Ascending aorta (tissue), 2 donors: Measurements from ENCODE around the gene PCSK6. TPM values are rescaled to one million over a fixed set of nuclear protein-coding genes. Genes with fewer than 3 reads are reported as not detected.

Experiments
- DNase-seq, 2 donors: peaks; one replicate each; pipeline ENCODE4 v3.0.0-alpha.2; 2019; ENCODE audit warnings: low spot score in 2 of 2
- H3K27ac ChIP-seq, 2 donors: fragments of 200-600 bp; sonication (generic); one replicate each; pipeline ENCODE4 v1.5.1; 2016 to 2017; ENCODE audit warnings: mild to moderate bottlenecking in 1 of 2
- H3K27me3 ChIP-seq: fragments of 200-600 bp; sonication (generic); one replicate; pipeline ENCODE4 v1.5.1; 2017
- H3K36me3 ChIP-seq, 2 donors: fragments of 200-600 bp; sonication (generic); one replicate each; pipeline ENCODE4 v1.5.1; 2016
- H3K4me1 ChIP-seq, 2 donors: fragments of 200-600 bp; sonication (generic); one replicate each; pipeline ENCODE4 v1.5.1; 2016 to 2017; ENCODE audit warnings: mild to moderate bottlenecking in 1 of 2
- H3K4me3 ChIP-seq, 2 donors: fragments of 200-600 bp; sonication (generic); one replicate each; pipeline ENCODE4 v1.5.1; 2016 to 2017; ENCODE audit warnings: mild to moderate bottlenecking in 1 of 2
- H3K9me3 ChIP-seq, 2 donors: fragments of 200-600 bp; sonication (generic); one replicate each; pipeline ENCODE4 v1.5.1; 2016
- intact Hi-C: fragments of 100-400 bp; cut with DNase I; formaldehyde crosslinking; loops from one replicate; pipeline ENCODE4 v1.15.1; 2023
- total RNA-seq: library from RNA; depleted of rRNA; stranded (reverse); fragments of >200 nt; gene quantifications from one replicate; pipeline ENCODE4 v1.1.0, GENCODE V29; 2016
- TF ChIP-seq, protein P1 (sequence below), 3 experiments: fragments of 200-600 bp in 2 of 3; fragments of 450-650 bp in 1 of 3; sonication (generic) in 2 of 3; IDR thresholded peaks; one replicate each; pipeline ENCODE4 v1.5.1; 2016 to 2019; ENCODE audit warnings: antibody characterized with exemption in 3 of 3, mild to moderate bottlenecking in 1 of 3, moderate library complexity in 1 of 3

The PCSK6 gene
- total RNA-seq, 1 donor from 2014 or later, result 3.9 TPM

DNA sequence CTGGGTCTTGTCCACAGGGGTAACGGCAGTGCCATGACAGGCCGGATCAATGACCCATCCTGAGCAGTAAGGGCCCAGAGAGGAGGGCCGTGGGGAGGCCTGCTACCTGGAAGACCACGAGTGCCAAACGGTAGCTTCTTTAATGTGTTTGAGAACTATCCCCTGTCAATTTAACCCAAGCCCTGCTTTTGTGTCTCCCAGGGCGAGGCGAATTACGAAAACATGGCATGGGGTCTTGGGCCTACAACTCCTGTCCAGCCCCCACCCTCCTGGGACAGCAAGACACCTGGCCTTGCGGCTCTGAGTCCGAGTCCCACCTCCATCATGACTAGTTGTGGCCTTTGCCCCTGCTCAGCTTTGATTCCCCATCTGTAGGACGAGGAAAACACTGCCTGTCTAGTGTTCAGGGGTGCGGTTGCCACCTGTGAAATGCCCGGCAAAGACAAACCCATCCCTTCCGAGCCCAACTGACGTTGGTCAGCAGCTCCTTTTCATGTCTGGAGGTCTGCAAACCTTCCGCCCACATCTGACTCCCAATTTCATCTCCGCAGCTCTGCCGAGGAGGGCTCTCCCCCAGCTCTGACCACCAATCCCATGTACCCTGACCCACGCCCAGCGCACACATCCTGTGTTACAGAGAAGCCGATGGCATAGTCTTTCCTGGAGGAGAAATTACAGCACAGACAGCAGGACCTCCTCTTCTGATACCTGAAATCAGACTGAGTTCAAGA lies 165.5 kb downstream of the PCSK6 start:
- intact Hi-C loops, result no loop called here
- H3K27ac ChIP-seq, result no peak overlapping the region

DNA sequence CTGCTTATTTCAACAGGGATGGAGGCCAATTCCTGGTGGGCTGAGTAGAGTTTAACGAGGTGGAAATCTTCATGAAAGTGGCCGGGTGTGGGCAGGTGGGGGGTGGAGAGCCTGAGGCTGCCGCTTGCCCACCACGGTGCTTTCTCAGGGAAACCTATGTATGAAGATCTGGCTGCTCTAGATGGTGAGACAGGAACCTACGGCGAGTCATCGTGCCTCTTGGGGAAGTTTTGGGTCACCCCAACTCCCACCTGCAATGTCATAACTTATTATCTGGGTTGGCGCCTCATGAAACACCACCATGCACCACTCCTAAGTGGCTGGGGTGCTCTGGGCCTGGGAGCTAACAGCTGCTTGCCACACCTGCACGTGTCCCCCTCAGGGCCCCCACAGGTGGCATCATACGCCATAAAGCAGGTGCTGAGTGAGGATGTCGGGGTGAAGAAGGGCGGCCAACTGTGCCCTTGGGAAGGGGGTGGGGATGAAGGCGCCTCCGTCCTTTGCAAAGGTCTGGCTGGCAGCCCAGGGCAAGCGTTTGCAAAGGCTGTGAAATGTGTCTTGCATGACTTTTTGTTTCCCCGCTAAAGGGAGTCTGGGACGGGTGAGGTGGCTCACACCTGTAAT lies 166.5 kb downstream of the PCSK6 start:
- no peak overlapping the region for H3K27ac ChIP-seq
- H3K4me1 ChIP-seq, result no peaks in the 10 kb centered on the region
- peak in 1 of 2 donors; percentile 39 for DNase-seq
- no peaks in the 10 kb centered on the region for H3K36me3 ChIP-seq
- no peaks in the 10 kb centered on the region for H3K9me3 ChIP-seq
- no peak overlapping the region for H3K4me3 ChIP-seq
- H3K27me3 ChIP-seq, result no peaks in the 10 kb centered on the region
- TF ChIP-seq, protein P1, sequence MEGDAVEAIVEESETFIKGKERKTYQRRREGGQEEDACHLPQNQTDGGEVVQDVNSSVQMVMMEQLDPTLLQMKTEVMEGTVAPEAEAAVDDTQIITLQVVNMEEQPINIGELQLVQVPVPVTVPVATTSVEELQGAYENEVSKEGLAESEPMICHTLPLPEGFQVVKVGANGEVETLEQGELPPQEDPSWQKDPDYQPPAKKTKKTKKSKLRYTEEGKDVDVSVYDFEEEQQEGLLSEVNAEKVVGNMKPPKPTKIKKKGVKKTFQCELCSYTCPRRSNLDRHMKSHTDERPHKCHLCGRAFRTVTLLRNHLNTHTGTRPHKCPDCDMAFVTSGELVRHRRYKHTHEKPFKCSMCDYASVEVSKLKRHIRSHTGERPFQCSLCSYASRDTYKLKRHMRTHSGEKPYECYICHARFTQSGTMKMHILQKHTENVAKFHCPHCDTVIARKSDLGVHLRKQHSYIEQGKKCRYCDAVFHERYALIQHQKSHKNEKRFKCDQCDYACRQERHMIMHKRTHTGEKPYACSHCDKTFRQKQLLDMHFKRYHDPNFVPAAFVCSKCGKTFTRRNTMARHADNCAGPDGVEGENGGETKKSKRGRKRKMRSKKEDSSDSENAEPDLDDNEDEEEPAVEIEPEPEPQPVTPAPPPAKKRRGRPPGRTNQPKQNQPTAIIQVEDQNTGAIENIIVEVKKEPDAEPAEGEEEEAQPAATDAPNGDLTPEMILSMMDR (IDR thresholded peaks at IDR 0.05), result no peak
- intact Hi-C loops, result no loop called here

More for the DNA sequence above, 165.5 kb downstream of the PCSK6 start:
- no peak for DNase-seq
- TF ChIP-seq, protein P1 (IDR thresholded peaks at IDR 0.05), result no peak
- H3K4me3 ChIP-seq, result no peak overlapping the region
- no peaks in the 10 kb centered on the region for H3K9me3 ChIP-seq
- H3K36me3 ChIP-seq, result no peaks in the 10 kb centered on the region
- H3K27me3 ChIP-seq, result no peaks in the 10 kb centered on the region
- H3K4me1 ChIP-seq, result no peaks in the 10 kb centered on the region

DNA sequence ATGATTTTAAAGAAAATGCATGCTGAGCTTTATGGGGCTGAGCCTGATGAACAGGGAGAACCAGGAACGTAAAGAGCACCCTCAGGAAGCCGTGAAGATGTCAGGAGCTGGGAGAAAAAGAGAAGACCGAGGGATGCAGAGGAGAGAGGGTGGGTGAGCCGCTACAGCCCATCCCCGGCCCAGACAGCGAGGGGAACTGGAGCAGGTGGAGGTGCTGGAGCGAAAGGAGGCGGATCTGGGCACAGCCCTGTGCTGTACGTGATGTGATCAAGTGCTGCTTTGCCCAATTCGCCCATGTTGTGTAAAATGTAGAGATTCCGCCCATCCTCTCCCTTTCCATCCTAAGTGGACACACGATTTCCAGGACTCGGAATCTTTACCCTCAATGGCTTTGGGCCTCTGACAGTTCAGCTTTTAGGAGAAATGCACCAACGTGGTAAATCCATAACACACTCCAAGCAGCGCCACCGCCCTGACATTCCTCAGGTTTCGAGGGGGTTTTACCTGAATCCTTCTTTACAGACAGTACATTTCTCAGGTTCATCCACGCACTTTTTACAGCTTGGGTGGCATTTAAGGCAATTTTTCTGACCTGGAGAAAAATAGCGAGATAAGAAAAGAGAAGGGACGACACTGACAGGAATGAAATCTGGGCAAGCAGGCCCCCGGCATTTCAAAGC lies 167.4 kb downstream of the PCSK6 start:
- DNase-seq, result peak in 1 of 2 donors; percentile 39
- TF ChIP-seq, protein P1 (IDR thresholded peaks at IDR 0.05), result no peak

DNA sequence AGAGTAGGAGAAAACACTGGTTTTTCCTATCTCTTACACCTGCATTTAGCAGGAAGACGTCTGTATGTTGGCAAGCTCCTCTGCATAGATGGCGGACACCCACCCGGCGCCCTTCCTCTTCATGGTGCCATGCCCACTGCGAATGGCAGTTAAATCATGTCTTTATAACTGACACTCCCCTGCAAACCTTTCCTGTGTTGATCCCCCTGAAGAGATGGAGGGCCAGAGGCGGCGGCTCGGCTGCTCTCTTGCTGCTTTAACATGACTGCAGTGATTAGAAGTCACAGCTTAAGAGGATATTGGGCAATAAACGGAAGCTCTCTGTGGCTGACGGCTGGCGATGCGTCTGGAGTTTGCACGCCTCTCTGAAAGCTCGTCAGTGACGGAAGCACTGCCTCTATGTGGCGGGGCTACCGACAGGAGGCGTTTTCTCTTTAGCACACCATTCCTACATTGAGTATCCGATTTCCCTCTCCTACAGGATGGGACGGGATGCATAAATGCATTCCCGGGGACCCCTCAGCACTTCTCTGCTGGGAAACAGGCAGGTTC lies 168.9 kb downstream of the PCSK6 start:
- Histone ChIP-seq H3K9me3 (no peaks in the 10 kb centered on the region), H3K4me1 (no peaks in the 10 kb centered on the region), H3K36me3 (no peaks in the 10 kb centered on the region), H3K4me3 (no peak overlapping the region), H3K27me3 (no peaks in the 10 kb centered on the region), H3K27ac (no peak overlapping the region)
- TF ChIP-seq, protein P1 (IDR thresholded peaks at IDR 0.05), result peak in 1 of 3 experiments; percentile 23
- peak in 1 of 2 donors; percentile 73 for DNase-seq
- intact Hi-C loops, result no loop called here

More for the DNA sequence above, 167.4 kb downstream of the PCSK6 start:
- Histone ChIP-seq H3K4me1 (no peaks in the 10 kb centered on the region), H3K27me3 (no peaks in the 10 kb centered on the region), H3K9me3 (no peaks in the 10 kb centered on the region), H3K27ac (no peak overlapping the region), H3K36me3 (no peaks in the 10 kb centered on the region), H3K4me3 (no peak overlapping the region)
- intact Hi-C loops, result no loop called here

DNA sequence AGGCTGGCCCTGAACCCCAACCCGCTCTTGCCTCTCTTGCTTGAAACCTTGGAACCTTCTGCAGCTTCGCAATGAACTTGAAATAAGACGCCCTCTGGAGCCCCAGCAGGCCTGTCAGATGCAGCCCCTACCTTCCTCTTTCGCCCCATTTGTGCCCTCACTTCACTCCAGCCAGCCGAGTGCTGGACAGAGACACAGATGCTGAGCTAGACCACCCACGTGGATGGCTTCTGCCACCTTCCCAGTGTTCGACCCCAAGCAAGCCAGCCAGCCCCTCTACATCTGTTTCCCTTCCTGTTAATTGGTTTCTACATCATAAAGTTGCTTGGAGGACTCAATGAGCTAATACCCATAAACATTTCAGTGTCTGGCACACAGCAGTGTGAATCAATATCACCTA lies 170.7 kb downstream of the PCSK6 start:
- Histone ChIP-seq H3K4me3 (no peak overlapping the region), H3K4me1 (no peaks in the 10 kb centered on the region), H3K9me3 (no peaks in the 10 kb centered on the region), H3K36me3 (no peaks in the 10 kb centered on the region), H3K27ac (no peak overlapping the region), H3K27me3 (no peaks in the 10 kb centered on the region)
- intact Hi-C loops, result no loop called here
- peak in 1 of 2 donors; percentile 27 for DNase-seq
- TF ChIP-seq, protein P1 (IDR thresholded peaks at IDR 0.05), result no peak
